ENCODE results near the gene STK36.

DNA sequence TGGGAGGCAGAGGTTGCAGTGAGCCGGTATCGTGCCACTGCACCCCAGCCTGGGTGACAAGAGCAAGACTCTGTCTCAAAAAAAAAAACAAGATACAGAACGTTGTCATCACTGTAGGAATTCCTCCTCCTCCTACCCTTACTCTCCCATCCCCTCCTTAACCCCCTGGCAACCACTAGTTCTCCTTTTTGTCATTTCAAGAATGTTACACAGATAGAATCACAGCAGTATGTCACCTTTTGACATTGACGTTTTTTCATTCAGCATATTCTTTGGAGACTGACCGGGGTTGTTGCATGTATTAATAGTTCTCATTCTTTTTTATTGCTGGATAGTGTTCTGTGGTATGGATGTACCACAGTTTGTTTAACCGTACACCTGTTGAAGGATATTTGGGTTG, 71.2 kb downstream of the STK36 start:
- TF ChIP-seq, protein P1, sequence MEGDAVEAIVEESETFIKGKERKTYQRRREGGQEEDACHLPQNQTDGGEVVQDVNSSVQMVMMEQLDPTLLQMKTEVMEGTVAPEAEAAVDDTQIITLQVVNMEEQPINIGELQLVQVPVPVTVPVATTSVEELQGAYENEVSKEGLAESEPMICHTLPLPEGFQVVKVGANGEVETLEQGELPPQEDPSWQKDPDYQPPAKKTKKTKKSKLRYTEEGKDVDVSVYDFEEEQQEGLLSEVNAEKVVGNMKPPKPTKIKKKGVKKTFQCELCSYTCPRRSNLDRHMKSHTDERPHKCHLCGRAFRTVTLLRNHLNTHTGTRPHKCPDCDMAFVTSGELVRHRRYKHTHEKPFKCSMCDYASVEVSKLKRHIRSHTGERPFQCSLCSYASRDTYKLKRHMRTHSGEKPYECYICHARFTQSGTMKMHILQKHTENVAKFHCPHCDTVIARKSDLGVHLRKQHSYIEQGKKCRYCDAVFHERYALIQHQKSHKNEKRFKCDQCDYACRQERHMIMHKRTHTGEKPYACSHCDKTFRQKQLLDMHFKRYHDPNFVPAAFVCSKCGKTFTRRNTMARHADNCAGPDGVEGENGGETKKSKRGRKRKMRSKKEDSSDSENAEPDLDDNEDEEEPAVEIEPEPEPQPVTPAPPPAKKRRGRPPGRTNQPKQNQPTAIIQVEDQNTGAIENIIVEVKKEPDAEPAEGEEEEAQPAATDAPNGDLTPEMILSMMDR (IDR thresholded peaks at IDR 0.05): no peak
- no peak for TF ChIP-seq POLR2A (IDR thresholded peaks at IDR 0.05)

All from transverse colon (tissue), 3 donors.